Chondrocyte (in vitro differentiated cells): Measurements from ENCODE around the gene FOXF1. TPM values are rescaled to one million over a fixed set of nuclear protein-coding genes. Genes with fewer than 3 reads are reported as not detected.
A peak's percentile ranks its signal among the peaks of the same experiment; 100 is the strongest.

ENCODE experiments used
- DNase-seq: peaks from one replicate; pipeline ENCODE4 v3.0.0; 2021; ENCODE audit warnings: mixed read lengths, low spot score
- H3K27ac Mint-ChIP-seq: one replicate; pipeline ENCODE4 v1.8.0; 2021; ENCODE audit warnings: mild to moderate bottlenecking, moderate library complexity, mixed read lengths; ENCODE audit not compliant: unreplicated experiment
- H3K27me3 Mint-ChIP-seq: 2 replicates; pipeline ENCODE4 v1.8.0; 2021; ENCODE audit warnings: low read depth, mixed read lengths
- H3K36me3 Mint-ChIP-seq: 2 replicates; pipeline ENCODE4 v1.8.0; 2021; ENCODE audit warnings: low read depth, mixed read lengths
- H3K4me1 Mint-ChIP-seq: 2 replicates; pipeline ENCODE4 v1.8.0; 2021; ENCODE audit warnings: low read depth, mild to moderate bottlenecking, mixed read lengths
- H3K4me3 Mint-ChIP-seq: one replicate; pipeline ENCODE4 v1.8.0; 2021; ENCODE audit warnings: mild to moderate bottlenecking, moderate library complexity, mixed read lengths; ENCODE audit not compliant: unreplicated experiment
- H3K9me3 Mint-ChIP-seq: 2 replicates; pipeline ENCODE4 v1.8.0; 2021; ENCODE audit warnings: low read depth, mixed read lengths
- CTCF ChIP-seq: fragments of 200-600 bp; sonication (generic); IDR thresholded peaks from 2 replicates; pipeline ENCODE4 v1.5.0; 2021; ENCODE audit warnings: antibody characterized with exemption, mild to moderate bottlenecking, moderate library complexity
- total RNA-seq: library from RNA; stranded (reverse); gene quantifications from 3 replicates; pipeline ENCODE4 v1.2.1, GENCODE V29; 2021

FOXF1 gene
- total RNA-seq, 1 donor from 2014 or later: not detected

DNA sequence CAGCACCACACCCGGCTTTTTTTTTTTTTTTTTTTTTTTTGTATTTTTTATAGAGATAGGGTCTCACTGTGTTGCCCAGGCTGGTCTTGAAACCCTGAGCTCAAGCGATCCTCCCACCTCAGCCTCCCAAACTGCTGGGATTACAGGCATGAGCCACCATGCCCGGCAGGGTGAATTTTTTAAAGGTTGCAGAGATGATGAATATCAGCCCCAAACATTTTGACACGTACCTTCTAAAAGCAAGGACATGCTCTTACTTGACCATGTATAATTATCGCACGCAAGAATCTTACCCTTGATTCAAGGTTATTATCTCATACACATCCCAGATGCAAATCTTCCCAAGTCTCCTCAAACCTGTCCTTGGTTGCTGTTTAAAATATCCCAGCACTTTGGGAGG is 52.0 kb downstream of the FOXF1 start:
- Mint-ChIP-seq H3K27me3 (no peaks in the 10 kb centered on the region), H3K4me3 (no peak overlapping the region), H3K27ac (no peak overlapping the region), H3K36me3 (no peaks in the 10 kb centered on the region), H3K9me3 (no peaks in the 10 kb centered on the region), H3K4me1 (peaks cover 40% of the 10 kb centered on the region)
- TF ChIP-seq CTCF: no peak
- no peak for DNase-seq

- H3K27me3 Mint-ChIP-seq: no peaks in the 10 kb centered on the region
Measured at GRCh38 chr16:86563469-86564345, 53.4 kb downstream of the FOXF1 start.

More at GRCh38 chr16:86563469-86564345, 53.4 kb downstream of the FOXF1 start:
- Mint-ChIP-seq H3K4me3 (peak overlapping the region; percentile 74), H3K9me3 (no peaks in the 10 kb centered on the region), H3K27ac (peak overlapping the region; percentile 98), H3K4me1 (peaks cover 38% of the 10 kb centered on the region), H3K36me3 (peaks cover 3% of the 10 kb centered on the region)
- TF ChIP-seq CTCF: peak; percentile 100
- no peak for DNase-seq

Other genes with a start within 250 kb of the FOXF1 start
- gene MTHFSD, start 44.7 kb downstream of the FOXF1 start, total RNA-seq: 8.1 to 13.2 TPM (median 8.5 TPM) in 3 replicates
- gene FOXC2, start 56.3 kb downstream of the FOXF1 start, total RNA-seq: 70.4 to 84.2 TPM (median 77.8 TPM) in 3 replicates
- 7.7 to 10.1 TPM (median 8.1 TPM) in 3 replicates for gene FOXL1, start 68.0 kb downstream of the FOXF1 start, total RNA-seq